Measurements from ENCODE around the gene TLCD3B. TPM values are rescaled to one million over a fixed set of nuclear protein-coding genes. Genes with fewer than 3 reads are reported as not detected.

TLCD3B gene
- total and polyA plus RNA-seq, 9 of the 15 experiments (the other 6 are each of a cell fraction or from before 2014, with no cell fraction given), result 0.10 to 0.52 (median 0.23) TPM; not detected in 4

- no TSS peak for BruUV-seq (replicated peaks)
- peaks cover 0 to 23% of the 10 kb centered on the region in 2 experiments; a peak in 1 of 5 replicates for H3K4me1 ChIP-seq (replicated peaks in 1 of 2; ENCODE audit: control insufficient read depth in 2 of 2, insufficient read depth in 2 of 2, low read length in 2 of 2)
- in situ Hi-C loops (cut with MboI), result no loop called here
- intact Hi-C loops (cut with micrococcal nuclease), result no loop called here
- ChIA-PET POLR2A (interaction anchor here (0.5 to 2.6 kb wide), 2 partner anchors 13 to 27 kb away, joined by 4 to 22 read pairs; partner anchors contain the start of gene TAOK2), CTCF (ENCODE audit: low intra/inter-chr PET ratio) (no interaction called here)
- no peak overlapping the region for H3K4me2 ChIP-seq (ENCODE audit: insufficient read depth, low read length)
- no peaks in the 10 kb centered on the region for H3K79me2 ChIP-seq (ENCODE audit: control insufficient read depth, insufficient read depth, low read length)
- no peak overlapping the region for H3K4me3 ChIP-seq
- TF ChIP-seq JUN (IDR thresholded peaks at IDR 0.05; ENCODE audit: borderline replicate concordance, low read depth, low read length) (no peak), JUN (CRISPR knock-in tag; IDR thresholded peaks at IDR 0.05; ENCODE audit: borderline replicate concordance) (no peak), SNIP1 (IDR thresholded peaks at IDR 0.05; ENCODE audit: low read depth) (no peak), ZNF274 (IDR thresholded peaks at IDR 0.05; ENCODE audit: borderline replicate concordance, low read depth, low read length) (no peak), HCFC1 (IDR thresholded peaks at IDR 0.05; ENCODE audit: low read depth, low read length) (no peak), TAF7 (tag; IDR thresholded peaks at IDR 0.05) (no peak), CEBPG (CRISPR knock-in tag; IDR thresholded peaks at IDR 0.05) (no peak), CEBPG (tag; conservative IDR thresholded peaks at IDR 0.05 in 1 of 2, IDR thresholded peaks at IDR 0.05 in 1 of 2) (no peak), ZNF280B (CRISPR knock-in tag; IDR thresholded peaks at IDR 0.05) (no peak), ZNF644 (tag; IDR thresholded peaks at IDR 0.05; ENCODE audit: low read depth) (no peak), SAFB (IDR thresholded peaks at IDR 0.05; ENCODE audit: borderline replicate concordance, low read depth, low read length) (no peak), IRF1 (CRISPR knock-in tag; IDR thresholded peaks at IDR 0.05; ENCODE audit: borderline replicate concordance) (no peak), KDM2B (CRISPR knock-in tag; IDR thresholded peaks at IDR 0.05) (no peak), MAFG (tag; conservative IDR thresholded peaks at IDR 0.05) (no peak)
- peaks cover 99% of the 10 kb centered on the region; the same call in 2 of the 3 replicates for H3K36me3 ChIP-seq (ENCODE audit: control insufficient read depth, insufficient read depth, low read length)
- DNase-seq (ENCODE audit: extremely low read depth in 1 of 4, low spot score in 3 of 4) (no peak), ATAC-seq (no peak), FAIRE-seq (no peak)
- no peaks in the 10 kb centered on the region for H3K27me3 ChIP-seq (ENCODE audit: control insufficient read depth in 2 of 2, insufficient read depth in 2 of 2, low read length in 2 of 2)
- H3K27ac ChIP-seq (ENCODE audit: extremely low read depth, low read depth, low read length), result no peak overlapping the region
- no peaks in the 10 kb centered on the region for H3K9me3 ChIP-seq (replicated peaks; ENCODE audit: control insufficient read depth, insufficient read depth, low read depth, low read length)
- no peak overlapping the region for H3K9ac ChIP-seq (ENCODE audit: insufficient read depth in 1 of 2, low read depth in 2 of 2, low read length in 2 of 2)
- 88% methylated on average over 4 of the region's 5 CpGs for WGBS (ENCODE audit: insufficient coverage, low coverage, missing lambda C conversion rate)
- H2AFZ ChIP-seq (ENCODE audit: low read depth, low read length), result no peak overlapping the region
- no peaks in the 10 kb centered on the region for H4K20me1 ChIP-seq (replicated peaks; ENCODE audit: control insufficient read depth, insufficient read depth, low read length)
- no peaks in the 10 kb centered on the region for H3K9me1 ChIP-seq (ENCODE audit: control insufficient read depth, insufficient read depth, low read length)
These were observed 44.1 kb downstream of the TLCD3B start for GRCh38 chr16:29986931-29987330.

Measured in K562 (cell line).